ENCODE data around the gene E2F1. TPM values are rescaled to one million over a fixed set of nuclear protein-coding genes. Genes with fewer than 3 reads are reported as not detected.

The E2F1 gene
- total and polyA plus RNA-seq, 2 of the 4 experiments (the other 2 are of a cell fraction) = 10.9 to 14.0 TPM

- ATAC-seq (ENCODE audit: low read depth) = no peak
- Histone ChIP-seq H3K9me1 (ENCODE audit: insufficient read depth, low read length) (peaks cover 13% of the 10 kb centered on the region; the same call in 1 of the 2 replicates), H4K5ac (ENCODE audit: low read depth, low read length) (no peak overlapping the region), H4K20me1 (ENCODE audit: insufficient read depth, low read length) (no peaks in the 10 kb centered on the region; the same call in 1 of the 2 replicates), H3K4me2 (ENCODE audit: low read depth, low read length) (no peak overlapping the region), H3K79me1 (ENCODE audit: low read depth in 1 of 2, low read length in 2 of 2) (no peaks in the 10 kb centered on the region; a peak in 1 of 4 replicates), H3K56ac (ENCODE audit: extremely low read depth, insufficient read depth, low read length) (no peak overlapping the region), H3K4me3 (ENCODE audit: insufficient read depth, low read depth, low read length) (no peak overlapping the region), H2AFZ (replicated peaks; ENCODE audit: low read length, poor library complexity) (no peak overlapping the region), H3K27ac (ENCODE audit: insufficient read depth, low read length) (no peak overlapping the region), H2BK15ac (ENCODE audit: low read depth, low read length) (no peak overlapping the region), H2AK9ac (replicated peaks; ENCODE audit: low read depth, low read length, poor library complexity) (no peak overlapping the region), H3K18ac (ENCODE audit: low read depth, low read length) (no peak overlapping the region), H3K9me3 (ENCODE audit: control insufficient read depth, insufficient read depth, low read length) (no peaks in the 10 kb centered on the region), H2BK120ac (ENCODE audit: low read depth, low read length) (no peak overlapping the region), H3K36me3 (ENCODE audit: control insufficient read depth, insufficient read depth, low read length) (peaks cover 36% of the 10 kb centered on the region), H3K14ac (replicated peaks; ENCODE audit: low read depth, low read length) (no peak overlapping the region), H3K27me3 (ENCODE audit: control insufficient read depth, insufficient read depth, low read length) (no peaks in the 10 kb centered on the region), H3K4ac (ENCODE audit: low read depth, low read length) (no peak overlapping the region), H2BK5ac (ENCODE audit: low read depth, low read length, poor library complexity, severe bottlenecking) (no peak overlapping the region), H3K4me1 (ENCODE audit: control insufficient read depth, insufficient read depth, low read length) (no peaks in the 10 kb centered on the region; the same call in 1 of the 2 replicates), H3K9ac (ENCODE audit: low read depth, low read length) (no peak overlapping the region), H3K23ac (ENCODE audit: low read depth, low read length) (no peak overlapping the region), H2BK20ac (ENCODE audit: low read depth, low read length) (no peak overlapping the region), H2AK5ac (ENCODE audit: low read depth, low read length) (no peak overlapping the region), H4K8ac (ENCODE audit: low read depth in 2 of 2, low read length in 2 of 2) (no peak overlapping the region), H4K91ac (ENCODE audit: insufficient read depth, low read depth, low read length) (no peak overlapping the region)
- intact Hi-C loops (cut with micrococcal nuclease) (no loop called here), in situ Hi-C loops (cut with MboI; ENCODE audit: low sequenced_read_pairs) (no loop called here), dilution Hi-C loops (cut with HindIII; ENCODE audit: low sequenced_read_pairs, unreplicated experiment) (no loop called here)
- BruUV-seq (replicated peaks) = no TSS peak
- TF ChIP-seq CEBPB (IDR thresholded peaks at IDR 0.05; ENCODE audit: low read depth, low read length) (no peak), SMC3 (IDR thresholded peaks at IDR 0.05; ENCODE audit: low read depth, low read length) (no peak), RFX5 (IDR thresholded peaks at IDR 0.05; ENCODE audit: low read depth, low read length) (no peak), MAZ (IDR thresholded peaks at IDR 0.05; ENCODE audit: borderline replicate concordance, low read depth, low read length) (no peak), USF2 (IDR thresholded peaks at IDR 0.05; ENCODE audit: low read depth, low read length) (no peak), MXI1 (IDR thresholded peaks at IDR 0.05; ENCODE audit: borderline replicate concordance, low read depth, low read length) (no peak), ELK1 (IDR thresholded peaks at IDR 0.05; ENCODE audit: borderline replicate concordance, low read depth, low read length) (no peak), RCOR1 (IDR thresholded peaks at IDR 0.05; ENCODE audit: insufficient replicate concordance, low read length) (no peak), CTCF (conservative IDR thresholded peaks at IDR 0.05; ENCODE audit: low read depth, low read length) (no peak), POLR2A (IDR thresholded peaks at IDR 0.05; ENCODE audit: low read depth, low read length) (no peak), BHLHE40 (IDR thresholded peaks at IDR 0.05; ENCODE audit: low read depth, low read length) (no peak), RAD21 (IDR thresholded peaks at IDR 0.05; ENCODE audit: low read length) (no peak)
- ChIA-PET CTCF (no interaction called here), POLR2A (ENCODE audit: unreplicated experiment) (no interaction called here)
- no peak for DNase-seq
- 100% methylated on average over 1 of the region's 1 CpG; no CpG with 5 or more reads in 1 of the 2 experiments for WGBS, 2 experiments (ENCODE audit: extremely low coverage in 2 of 2, insufficient read length in 1 of 2)
Measured at GRCh38 chr20:33636776-33637175, 49.4 kb downstream of the E2F1 start.
